IPS-20b (cell line): ENCODE results near the gene PPP1R12B.

Source experiments
- H3K27ac ChIP-seq: one replicate; pipeline ENCODE4 v1.5.1; 2013; ENCODE audit warnings: low read length
- H3K27me3 ChIP-seq: 2 replicates; pipeline ENCODE4 v1.6.1; 2013; ENCODE audit warnings: mild to moderate bottlenecking, low read length, inconsistent platforms; ENCODE audit not compliant: insufficient read depth
- H3K36me3 ChIP-seq: 2 replicates; pipeline ENCODE4 v1.6.1; 2013; ENCODE audit warnings: low read depth, mild to moderate bottlenecking, inconsistent platforms, low read length, moderate library complexity; ENCODE audit not compliant: insufficient read depth
- H3K4me1 ChIP-seq: 2 replicates; pipeline ENCODE4 v1.6.1; 2013; ENCODE audit warnings: mild to moderate bottlenecking, control low read depth, inconsistent platforms, low read length, moderate library complexity; ENCODE audit not compliant: insufficient read depth
- H3K4me3 ChIP-seq: 2 replicates; pipeline ENCODE4 v1.5.1; 2013; ENCODE audit warnings: mild to moderate bottlenecking, low read length, inconsistent platforms
- H3K9ac ChIP-seq: 2 replicates; pipeline ENCODE4 v1.6.1; 2013; ENCODE audit warnings: low read depth, mild to moderate bottlenecking, inconsistent platforms, low read length, moderate library complexity
- H3K9me3 ChIP-seq: 2 replicates; pipeline ENCODE4 v1.6.1; 2013; ENCODE audit warnings: mild to moderate bottlenecking, low read depth, low read length, inconsistent platforms; ENCODE audit not compliant: insufficient read depth

The PPP1R12B gene

DNA sequence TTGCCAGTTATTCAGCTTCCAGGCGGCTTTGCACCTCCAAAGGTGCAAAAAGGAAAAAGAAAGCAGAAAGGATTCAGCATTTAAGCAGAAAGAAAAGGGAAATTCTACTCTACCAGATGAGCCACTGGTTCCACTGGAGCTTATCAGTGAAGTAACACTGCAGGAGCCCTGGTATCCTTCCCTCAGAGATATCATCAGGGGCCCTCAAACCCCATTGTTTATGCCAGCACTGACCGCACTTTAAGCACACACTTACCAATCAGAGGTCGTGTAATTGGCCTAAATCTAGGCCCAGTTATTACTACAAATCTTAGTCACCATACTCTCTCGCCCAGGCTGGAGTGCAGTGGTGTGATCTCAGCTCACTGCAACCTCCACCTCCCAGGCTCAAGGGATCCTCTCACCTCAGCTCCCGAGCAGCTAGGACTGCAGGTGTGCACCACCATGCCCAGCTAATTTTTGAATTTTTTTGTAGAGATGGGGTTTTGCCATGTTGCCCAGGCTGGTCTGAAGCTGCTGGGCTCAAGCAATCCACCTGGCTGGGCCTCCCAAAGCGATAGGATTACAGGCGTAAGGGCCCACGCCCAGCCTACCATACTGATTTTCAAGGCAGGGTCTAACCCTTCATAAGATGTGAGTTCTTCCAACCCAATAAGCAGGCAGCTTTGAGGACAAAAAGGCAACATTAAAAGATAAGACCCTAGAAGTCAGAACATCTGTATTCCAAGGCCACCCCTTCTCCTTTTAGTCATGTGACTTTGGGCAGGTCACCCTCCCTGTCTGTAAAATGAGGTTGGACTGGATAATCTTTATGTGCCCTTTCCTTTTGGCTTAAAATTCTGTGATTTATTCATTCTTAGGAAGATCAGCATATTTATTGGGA is 236.4 kb downstream of the PPP1R12B start:
- peaks cover 11% of the 10 kb centered on the region; the same call in 1 of the 2 replicates for H3K36me3 ChIP-seq
- no peaks in the 10 kb centered on the region for H3K9me3 ChIP-seq
- H3K4me3 ChIP-seq: no peak overlapping the region
- peaks cover under 1% of the 10 kb centered on the region for H3K4me1 ChIP-seq
- no peak overlapping the region for H3K27ac ChIP-seq
- H3K9ac ChIP-seq: no peak overlapping the region
- no peaks in the 10 kb centered on the region for H3K27me3 ChIP-seq

DNA sequence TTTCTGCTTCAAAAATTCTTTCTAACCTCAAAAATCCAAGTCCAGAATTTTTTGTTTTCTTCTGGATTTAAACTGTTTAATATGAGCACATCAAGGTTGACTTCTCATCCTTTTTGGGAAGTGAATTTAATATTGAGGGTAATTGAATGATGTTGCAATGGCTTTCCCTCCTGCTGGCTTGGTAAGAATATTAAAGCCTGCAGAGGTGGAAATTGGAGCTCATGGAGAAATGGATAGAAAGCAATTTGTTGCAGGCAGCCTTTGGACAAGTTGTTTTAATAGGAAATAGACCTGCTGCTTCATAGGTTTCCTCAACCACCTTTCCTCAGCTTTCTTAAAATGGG is 237.1 kb downstream of the PPP1R12B start:
- no peak overlapping the region for H3K4me3 ChIP-seq
- no peak overlapping the region for H3K27ac ChIP-seq
- no peak overlapping the region for H3K9ac ChIP-seq
- no peaks in the 10 kb centered on the region for H3K27me3 ChIP-seq
- peaks cover 10% of the 10 kb centered on the region; the same call in 1 of the 2 replicates for H3K36me3 ChIP-seq
- no peaks in the 10 kb centered on the region; the same call in 1 of the 2 replicates for H3K4me1 ChIP-seq
- no peaks in the 10 kb centered on the region for H3K9me3 ChIP-seq

DNA sequence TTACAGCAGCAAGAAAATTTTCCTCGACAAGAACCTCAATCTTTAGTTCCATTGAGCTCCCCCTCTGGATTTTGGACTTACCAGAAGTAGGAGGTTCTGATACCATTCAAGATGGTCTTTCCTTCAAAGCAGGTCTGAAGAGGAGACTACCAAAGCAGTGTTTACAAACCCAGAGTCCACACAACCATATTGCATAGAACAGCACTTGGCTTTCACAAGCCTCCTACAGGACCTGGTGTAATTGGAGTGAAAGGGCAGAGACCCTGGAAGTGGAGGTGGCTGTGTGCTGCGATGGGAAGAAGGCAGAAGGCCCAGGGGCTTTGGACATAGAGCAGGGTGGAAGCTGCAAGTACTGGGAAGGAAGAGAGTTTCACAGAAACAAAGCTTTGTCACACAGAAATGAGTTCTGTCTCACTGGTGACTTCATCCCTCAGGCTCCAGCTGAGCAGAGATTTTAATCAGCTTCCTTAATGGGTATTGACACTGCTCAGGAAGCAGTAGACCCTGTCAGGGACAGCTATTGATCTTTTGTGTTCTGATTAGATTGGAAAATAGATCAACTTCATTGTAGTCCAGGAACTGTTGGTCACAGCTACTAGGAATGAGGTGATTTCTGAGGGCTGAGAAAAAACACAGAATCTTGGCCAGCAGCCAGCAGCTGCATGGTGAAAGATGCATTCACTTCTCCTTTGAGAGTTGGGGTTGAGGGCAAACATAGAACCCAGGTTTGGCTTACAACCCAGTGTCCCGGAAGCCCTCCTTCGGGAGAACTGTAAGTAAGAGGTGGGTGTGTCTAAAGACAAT is 237.7 kb downstream of the PPP1R12B start:
- Histone ChIP-seq H3K27ac (no peak overlapping the region), H3K4me3 (no peak overlapping the region), H3K27me3 (no peaks in the 10 kb centered on the region), H3K9me3 (no peaks in the 10 kb centered on the region), H3K9ac (no peak overlapping the region), H3K36me3 (peaks cover 4% of the 10 kb centered on the region; the same call in 1 of the 2 replicates), H3K4me1 (no peaks in the 10 kb centered on the region; the same call in 1 of the 2 replicates)

DNA sequence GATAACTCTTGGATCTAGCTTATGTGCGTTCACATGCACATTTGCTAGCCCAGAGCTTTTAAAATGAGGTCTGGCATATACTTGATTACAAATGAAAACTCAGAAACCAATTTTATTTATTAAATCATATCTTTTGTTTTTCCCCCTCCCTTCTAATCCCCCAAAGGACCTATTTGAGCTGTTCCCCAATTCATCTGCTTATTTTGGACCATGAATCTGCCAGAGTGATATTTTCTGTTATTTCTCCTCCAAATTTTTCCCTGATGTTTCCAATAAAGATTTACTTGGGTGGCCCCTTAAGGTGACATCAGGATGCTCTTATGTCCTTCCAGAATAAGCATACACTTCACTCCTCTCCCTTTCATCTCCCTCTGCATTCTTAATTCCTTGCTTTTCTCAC is 238.4 kb downstream of the PPP1R12B start:
- Histone ChIP-seq H3K4me1 (no peaks in the 10 kb centered on the region; the same call in 1 of the 2 replicates), H3K36me3 (no peaks in the 10 kb centered on the region), H3K9me3 (no peaks in the 10 kb centered on the region), H3K4me3 (no peak overlapping the region), H3K27me3 (no peaks in the 10 kb centered on the region), H3K9ac (no peak overlapping the region), H3K27ac (no peak overlapping the region)

DNA sequence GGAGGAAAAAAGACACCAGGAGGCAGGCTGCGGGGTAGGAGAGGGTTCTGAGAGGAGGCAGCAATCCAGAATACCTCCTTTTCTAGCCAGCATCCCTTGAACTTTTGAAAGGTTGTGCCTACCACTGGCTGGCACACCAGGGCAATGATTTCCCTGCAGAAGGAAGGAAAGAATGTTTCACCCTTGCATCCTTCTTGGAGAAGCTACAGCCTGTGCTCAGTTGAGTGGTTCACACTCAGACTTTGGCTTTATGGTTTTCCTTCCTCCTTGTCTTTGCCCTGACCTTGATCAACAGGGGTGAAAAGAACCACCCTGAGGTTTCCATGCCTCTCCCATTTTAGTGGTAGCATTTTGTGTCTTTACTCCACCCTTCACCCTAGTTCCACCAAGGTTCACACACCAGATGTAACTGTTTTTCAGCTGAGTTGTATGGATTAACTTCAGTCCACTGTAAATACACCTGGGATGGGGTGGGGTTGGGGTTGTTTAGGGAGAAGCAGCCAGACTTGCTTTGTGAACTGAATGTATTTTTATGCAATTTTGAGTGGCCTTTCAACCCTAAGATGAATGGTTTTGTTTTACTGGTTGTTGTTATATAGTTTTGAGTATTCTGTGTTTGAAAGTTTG is 239.5 kb downstream of the PPP1R12B start:
- H3K27ac ChIP-seq: no peak overlapping the region
- H3K9ac ChIP-seq: no peak overlapping the region
- no peaks in the 10 kb centered on the region for H3K9me3 ChIP-seq
- H3K4me1 ChIP-seq: no peaks in the 10 kb centered on the region; the same call in 1 of the 2 replicates
- no peak overlapping the region for H3K4me3 ChIP-seq
- no peaks in the 10 kb centered on the region for H3K27me3 ChIP-seq
- H3K36me3 ChIP-seq: no peaks in the 10 kb centered on the region

DNA sequence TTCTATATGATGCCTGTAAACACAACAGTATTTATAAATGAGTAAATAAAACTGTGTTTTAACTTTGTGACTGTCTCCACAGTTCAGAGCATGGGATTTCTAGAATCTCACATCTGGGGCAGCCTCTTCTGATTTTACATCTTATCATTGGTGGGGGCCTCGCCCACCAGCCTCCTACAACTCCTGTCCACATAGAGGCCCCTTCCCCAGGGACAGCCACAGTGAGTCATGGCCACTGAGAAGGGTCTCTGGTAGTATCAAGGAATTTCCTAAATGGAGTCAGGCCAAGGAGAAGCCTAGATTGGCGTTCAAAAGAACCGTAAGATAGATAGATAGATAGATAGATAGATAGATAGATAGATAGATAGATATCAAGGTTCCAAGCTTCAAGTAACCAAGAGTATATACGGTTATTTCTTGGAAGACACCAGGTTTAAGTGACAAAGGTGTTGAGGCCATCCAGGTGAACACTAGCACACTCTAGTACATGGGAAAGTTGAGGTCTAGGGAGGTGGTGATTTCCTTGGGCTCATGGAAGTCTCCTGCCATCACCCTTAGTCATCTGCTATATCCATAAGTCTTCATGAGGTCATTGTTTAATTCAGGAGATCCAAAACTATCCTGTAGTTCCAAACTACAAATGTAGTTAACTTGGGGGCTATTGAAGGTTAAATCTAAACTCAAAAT is 240.1 kb downstream of the PPP1R12B start:
- no peak overlapping the region for H3K9ac ChIP-seq
- no peak overlapping the region for H3K27ac ChIP-seq
- no peaks in the 10 kb centered on the region for H3K36me3 ChIP-seq
- H3K4me3 ChIP-seq: no peak overlapping the region
- H3K27me3 ChIP-seq: no peaks in the 10 kb centered on the region
- no peaks in the 10 kb centered on the region; the same call in 1 of the 2 replicates for H3K4me1 ChIP-seq
- H3K9me3 ChIP-seq: no peaks in the 10 kb centered on the region

DNA sequence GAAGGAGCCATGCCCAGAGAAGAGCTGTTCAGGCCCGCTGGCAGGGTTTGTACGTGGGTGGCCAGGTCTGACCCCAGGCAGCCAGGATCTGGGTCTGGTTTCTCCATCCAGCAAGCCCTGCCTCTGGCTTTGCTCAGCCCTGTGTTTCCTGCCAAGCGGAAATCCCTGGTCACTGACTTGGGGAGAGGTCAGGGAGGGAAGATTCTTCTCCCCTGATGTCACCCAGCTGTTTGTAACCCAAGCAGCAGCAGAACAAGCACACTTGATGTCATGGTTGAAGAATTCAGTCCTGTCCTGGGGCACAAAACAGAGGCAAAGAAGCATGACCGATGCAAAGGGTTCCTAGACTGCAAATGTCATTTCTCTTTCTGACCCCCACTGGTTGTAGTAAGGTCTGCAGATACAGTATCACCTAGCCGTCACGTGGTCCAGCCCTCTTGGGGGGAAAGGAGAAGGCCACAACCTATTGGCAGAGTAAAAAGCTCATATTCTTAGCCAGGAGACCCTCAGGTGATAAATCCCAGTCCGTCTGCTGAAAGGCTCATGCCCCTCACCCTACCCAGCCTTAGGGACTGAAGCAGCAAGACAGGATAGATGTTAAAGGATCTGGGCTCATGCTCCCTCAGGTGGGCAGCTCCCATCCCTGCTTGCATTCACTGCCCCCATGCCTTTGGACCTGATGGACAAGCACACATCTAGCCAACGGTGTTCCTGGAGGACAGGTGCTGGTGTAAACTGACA is 240.9 kb downstream of the PPP1R12B start:
- Histone ChIP-seq H3K4me3 (no peak overlapping the region), H3K9ac (no peak overlapping the region), H3K4me1 (no peaks in the 10 kb centered on the region; the same call in 1 of the 2 replicates), H3K27me3 (no peaks in the 10 kb centered on the region), H3K27ac (no peak overlapping the region), H3K9me3 (no peaks in the 10 kb centered on the region), H3K36me3 (no peaks in the 10 kb centered on the region)

DNA sequence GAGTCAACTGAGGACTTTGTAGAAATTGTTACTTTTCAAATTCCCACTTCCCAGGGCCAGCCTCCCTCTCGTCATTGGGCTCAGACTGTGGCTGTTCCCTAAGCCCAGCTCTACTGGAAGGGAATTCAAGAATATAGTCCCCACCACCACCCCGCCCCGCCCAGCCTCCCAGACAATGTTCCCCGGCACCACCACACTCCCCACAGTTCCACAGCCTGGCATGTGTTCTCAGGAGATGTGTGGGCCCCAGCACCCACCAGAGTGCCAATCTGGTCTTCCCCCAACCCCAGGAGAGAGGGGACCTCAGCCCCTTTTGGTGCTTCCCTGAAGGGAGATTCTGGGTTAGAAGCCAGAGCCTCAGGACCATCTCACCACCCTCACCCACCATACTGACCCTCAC is 241.6 kb downstream of the PPP1R12B start:
- Histone ChIP-seq H3K27ac (no peak overlapping the region), H3K4me1 (no peaks in the 10 kb centered on the region; the same call in 1 of the 2 replicates), H3K4me3 (no peak overlapping the region), H3K9me3 (no peaks in the 10 kb centered on the region), H3K27me3 (no peaks in the 10 kb centered on the region), H3K36me3 (no peaks in the 10 kb centered on the region), H3K9ac (no peak overlapping the region)

DNA sequence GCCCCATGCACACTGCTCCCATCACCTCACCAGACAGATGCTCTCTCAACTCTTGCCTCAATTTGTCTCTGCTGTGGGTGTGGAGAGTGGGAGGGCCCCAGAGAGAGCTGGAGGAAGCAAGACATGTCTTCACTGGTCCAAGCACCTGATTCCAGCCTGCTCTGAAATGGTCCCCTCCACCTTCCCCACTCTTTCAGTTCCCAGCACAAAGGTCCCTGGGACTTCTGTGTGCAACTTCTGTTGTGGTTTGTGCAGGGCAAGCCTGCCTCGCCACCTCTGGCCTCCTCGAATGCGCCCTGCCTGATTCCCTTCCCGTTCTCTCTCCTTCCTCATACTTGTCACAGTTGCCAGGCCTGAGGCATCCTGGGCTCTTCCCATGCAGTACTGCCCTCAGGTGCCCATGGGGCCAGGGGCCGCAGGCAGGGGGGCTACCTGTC is 242.5 kb downstream of the PPP1R12B start:
- Histone ChIP-seq H3K27ac (no peak overlapping the region), H3K27me3 (no peaks in the 10 kb centered on the region), H3K4me1 (no peaks in the 10 kb centered on the region; the same call in 1 of the 2 replicates)

DNA sequence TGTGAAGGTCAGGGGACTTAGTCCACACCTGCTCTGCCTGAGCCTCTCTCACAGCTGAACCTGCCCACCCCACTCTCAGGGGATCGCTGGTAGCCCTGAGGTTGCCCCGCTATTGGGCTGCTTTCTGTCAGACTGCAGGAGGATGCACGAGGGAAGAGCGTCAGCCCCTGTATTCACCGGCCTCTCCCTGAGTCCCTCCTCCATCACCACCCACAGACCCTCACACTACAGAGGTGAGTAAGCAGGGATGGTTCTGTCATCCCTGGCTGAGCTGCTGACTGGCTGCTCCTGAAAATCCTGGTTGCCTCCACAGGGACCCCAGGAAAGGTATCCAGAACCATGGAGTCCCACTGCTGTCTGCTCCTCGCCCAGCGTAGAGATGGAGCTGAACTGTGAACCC is 243.0 kb downstream of the PPP1R12B start:
- Histone ChIP-seq H3K36me3 (no peaks in the 10 kb centered on the region), H3K27me3 (no peaks in the 10 kb centered on the region), H3K27ac (no peak overlapping the region), H3K4me1 (no peaks in the 10 kb centered on the region; the same call in 1 of the 2 replicates), H3K4me3 (no peak overlapping the region), H3K9ac (no peak overlapping the region), H3K9me3 (no peaks in the 10 kb centered on the region)

More for the DNA sequence above, 242.5 kb downstream of the PPP1R12B start:
- no peaks in the 10 kb centered on the region for H3K36me3 ChIP-seq
- no peak overlapping the region for H3K9ac ChIP-seq
- H3K4me3 ChIP-seq: no peak overlapping the region
- H3K9me3 ChIP-seq: no peaks in the 10 kb centered on the region
